WTC11 (cell line): ENCODE data around the gene DBX1. TPM values are rescaled to one million over a fixed set of nuclear protein-coding genes. Genes with fewer than 3 reads are reported as not detected.

Experiments
- ATAC-seq: fragments of 200-7000 bp; cut with Tn5 transposase; 2 replicates; pipeline ENCODE4 v1.10.0; 2021; ENCODE audit warnings: mild to moderate bottlenecking, moderate library complexity
- CTCF ChIA-PET: fragments of 300-600 bp; sonication (Branson Sonifier 250); formaldehyde crosslinking; loops from one replicate; lab custom pipeline; 2021; ENCODE audit warnings: antibody characterized with exemption; lab: Charles Lee
- POLR2A ChIA-PET: fragments of 350-600 bp; sonication (Branson Sonifier 250); formaldehyde crosslinking; loops from one replicate; lab custom pipeline; 2021; ENCODE audit warnings: antibody characterized with exemption; lab: Charles Lee
- DNase-seq: peaks from one replicate; pipeline ENCODE4 v3.0.0; 2021; ENCODE audit warnings: low spot score
- H3K27ac Mint-ChIP-seq: 2 replicates; pipeline ENCODE4 v1.8.0; 2021; ENCODE audit warnings: mixed read lengths
- H3K27me3 Mint-ChIP-seq: 2 replicates; pipeline ENCODE4 v1.8.0; 2021; ENCODE audit warnings: low read depth, mild to moderate bottlenecking, moderate library complexity, mixed read lengths
- H3K36me3 Mint-ChIP-seq: 2 replicates; pipeline ENCODE4 v1.8.0; 2021; ENCODE audit warnings: mixed read lengths
- H3K4me1 Mint-ChIP-seq: 2 replicates; pipeline ENCODE4 v1.8.0; 2022; ENCODE audit warnings: mixed read lengths
- H3K4me3 Mint-ChIP-seq: 2 replicates; pipeline ENCODE4 v1.8.0; 2021; ENCODE audit warnings: mild to moderate bottlenecking, moderate library complexity, mixed read lengths
- H3K9me3 Mint-ChIP-seq: 2 replicates; pipeline ENCODE4 v1.8.0; 2021; ENCODE audit warnings: mixed read lengths
- ARID4B ChIP-seq: sonication (generic); formaldehyde crosslinking; IDR thresholded peaks from 2 replicates; pipeline ENCODE4 v1.8.0; 2023; ENCODE audit warnings: missing genetic modification reagents, mild to moderate bottlenecking, borderline replicate concordance
- ATF2 ChIP-seq: sonication (generic); formaldehyde crosslinking; IDR thresholded peaks from 2 replicates; pipeline ENCODE4 v1.8.1; 2022; ENCODE audit warnings: low read depth, missing genetic modification reagents, borderline replicate concordance
- ATF3 ChIP-seq: sonication (generic); formaldehyde crosslinking; conservative IDR thresholded peaks from 2 replicates; pipeline ENCODE4 v1.8.1; 2022; ENCODE audit warnings: mild to moderate bottlenecking, missing genetic modification reagents
- ATF6 ChIP-seq: sonication (generic); formaldehyde crosslinking; IDR thresholded peaks from 2 replicates; pipeline ENCODE4 v1.8.1; 2023; ENCODE audit warnings: mild to moderate bottlenecking, missing genetic modification reagents
- E2F1 ChIP-seq: sonication (generic); formaldehyde crosslinking; IDR thresholded peaks from 2 replicates; pipeline ENCODE4 v1.8.0; 2022; ENCODE audit warnings: mild to moderate bottlenecking, missing genetic modification reagents
- E2F5 ChIP-seq: sonication (generic); formaldehyde crosslinking; IDR thresholded peaks from 2 replicates; pipeline ENCODE4 v1.8.1; 2022; ENCODE audit warnings: mild to moderate bottlenecking, moderate library complexity, missing genetic modification reagents
- HMGA2 ChIP-seq: fragments of 250-450 bp; sonication (Bioruptor Pico); IDR thresholded peaks from 2 replicates; pipeline ENCODE4 v1.4.0; 2021; ENCODE audit warnings: mild to moderate bottlenecking, moderate library complexity
- HMGXB4 ChIP-seq: sonication (generic); formaldehyde crosslinking; IDR thresholded peaks from 2 replicates; pipeline ENCODE4 v1.8.1; 2023; ENCODE audit warnings: mild to moderate bottlenecking, moderate library complexity, missing genetic modification reagents
- IRF2 ChIP-seq: sonication (generic); formaldehyde crosslinking; IDR thresholded peaks from 2 replicates; pipeline ENCODE4 v1.8.0; 2022; ENCODE audit warnings: low read depth, missing genetic modification reagents, borderline replicate concordance
- JUN ChIP-seq: sonication (generic); formaldehyde crosslinking; IDR thresholded peaks from 2 replicates; pipeline ENCODE4 v1.8.0; 2023; ENCODE audit warnings: mild to moderate bottlenecking, missing genetic modification reagents
- RORB ChIP-seq: fragments of 250-450 bp; sonication (Bioruptor Pico); IDR thresholded peaks from 2 replicates; pipeline ENCODE4 v1.9.0; 2021; ENCODE audit warnings: mild to moderate bottlenecking
- ZMAT4 ChIP-seq: fragments of 250-450 bp; sonication (Bioruptor Pico); IDR thresholded peaks from 2 replicates; pipeline ENCODE4 v1.9.0; 2021; ENCODE audit warnings: mild to moderate bottlenecking
- ZNF121 ChIP-seq: sonication (generic); formaldehyde crosslinking; IDR thresholded peaks from 2 replicates; pipeline ENCODE4 v1.8.0; 2023; ENCODE audit warnings: missing genetic modification reagents
- ZNF263 ChIP-seq: sonication (generic); formaldehyde crosslinking; IDR thresholded peaks from 2 replicates; pipeline ENCODE4 v1.8.1; 2022; ENCODE audit warnings: low read depth, mild to moderate bottlenecking, moderate library complexity, missing genetic modification reagents
- ZNF416 ChIP-seq: fragments of 250-450 bp; sonication (Bioruptor Pico); IDR thresholded peaks from 2 replicates; pipeline ENCODE4 v1.9.0; 2021; ENCODE audit warnings: mild to moderate bottlenecking, inconsistent platforms
- ZNF512 ChIP-seq: sonication (generic); formaldehyde crosslinking; IDR thresholded peaks from 2 replicates; pipeline ENCODE4 v1.8.1; 2022; ENCODE audit warnings: missing genetic modification reagents, borderline replicate concordance
- ZNF532 ChIP-seq: fragments of 250-450 bp; sonication (Bioruptor Pico); IDR thresholded peaks from 2 replicates; pipeline ENCODE4 v1.9.0; 2021; ENCODE audit warnings: mild to moderate bottlenecking, borderline replicate concordance
- total RNA-seq: library from RNA; stranded (reverse); gene quantifications from 3 replicates; pipeline ENCODE4 v1.2.3, GENCODE V29; 2021

The DBX1 gene
- total RNA-seq, 1 experiment from 2014 or later = 0.24 TPM

- Mint-ChIP-seq H3K4me1 (peaks cover 10% of the 10 kb centered on the region), H3K9me3 (no peaks in the 10 kb centered on the region), H3K4me3 (no peak overlapping the region), H3K36me3 (no peaks in the 10 kb centered on the region), H3K27me3 (peaks cover 31% of the 10 kb centered on the region), H3K27ac (no peak overlapping the region)
- ChIA-PET POLR2A (no interaction called here), CTCF (interaction anchor here (0.7 kb wide), 1 partner anchor 220 kb away, joined by 3 read pairs; no protein-coding TSS in a partner anchor)
- TF ChIP-seq JUN (no peak), E2F5 (CRISPR knock-in tag) (no peak), ATF2 (CRISPR knock-in tag) (no peak), ZNF532 (CRISPR knock-in tag) (no peak), RORB (CRISPR knock-in tag) (no peak), IRF2 (no peak), ARID4B (CRISPR knock-in tag) (no peak), ZNF416 (CRISPR knock-in tag) (no peak), HMGXB4 (CRISPR knock-in tag) (no peak), ZNF263 (no peak), HMGA2 (CRISPR knock-in tag) (no peak), ZMAT4 (CRISPR knock-in tag) (no peak), ZNF121 (CRISPR knock-in tag) (no peak), ATF3 (CRISPR knock-in tag) (no peak), ATF6 (CRISPR knock-in tag) (no peak), E2F1 (CRISPR knock-in tag) (no peak), ZNF512 (CRISPR knock-in tag) (no peak)
- DNase-seq (no peak), ATAC-seq (no peak)
Observed at GRCh38 chr11:20134991-20135736, 25.1 kb downstream of the DBX1 start.
